ENCODE measurements around the gene ARHGAP6. TPM values are rescaled to one million over a fixed set of nuclear protein-coding genes. Genes with fewer than 3 reads are reported as not detected.

Gene ARHGAP6
- total and polyA plus RNA-seq, 8 donors: 7.0 to 25.4 (median 20.5) TPM

GRCh38 chrX:11447418-11447817 is 218.3 kb downstream of the ARHGAP6 start:
- no peaks in the 10 kb centered on the region for H3K36me3 ChIP-seq
- no peak for TF ChIP-seq CTCF (IDR thresholded peaks at IDR 0.05)
- ATAC-seq: no peak

GRCh38 chrX:11446949-11447348 is 218.8 kb downstream of the ARHGAP6 start:
- ATAC-seq (no peak), DNase-seq (no peak)
- Histone ChIP-seq H3K36me3 (no peaks in the 10 kb centered on the region), H3K4me1 (no peaks in the 10 kb centered on the region), H3K27ac (no peak overlapping the region), H3K9me3 (no peaks in the 10 kb centered on the region), H3K27me3 (no peaks in the 10 kb centered on the region), H3K4me3 (no peak overlapping the region)
- intact Hi-C loops (cut with DNase I): no loop called here
- TF ChIP-seq CTCF (IDR thresholded peaks at IDR 0.05): no peak

More at GRCh38 chrX:11447418-11447817, 218.3 kb downstream of the ARHGAP6 start:
- intact Hi-C loops (cut with DNase I): no loop called here
- no peaks in the 10 kb centered on the region for H3K27me3 ChIP-seq
- H3K4me1 ChIP-seq: no peaks in the 10 kb centered on the region
- H3K27ac ChIP-seq: no peak overlapping the region
- H3K4me3 ChIP-seq: no peak overlapping the region
- H3K9me3 ChIP-seq: no peaks in the 10 kb centered on the region
- DNase-seq: no peak

- no peaks in the 10 kb centered on the region for H3K9me3 ChIP-seq
- no peaks in the 10 kb centered on the region for H3K36me3 ChIP-seq
- ATAC-seq (no peak), DNase-seq (no peak)
- no peaks in the 10 kb centered on the region for H3K4me1 ChIP-seq
- no peaks in the 10 kb centered on the region for H3K27me3 ChIP-seq
- intact Hi-C loops (cut with DNase I): no loop called here
- no peak overlapping the region for H3K27ac ChIP-seq
- H3K4me3 ChIP-seq: no peak overlapping the region
- no peak for TF ChIP-seq CTCF (IDR thresholded peaks at IDR 0.05)
Measured at GRCh38 chrX:11446336-11446735, 219.4 kb downstream of the ARHGAP6 start.

GRCh38 chrX:11445540-11445939 is 220.2 kb downstream of the ARHGAP6 start:
- Histone ChIP-seq H3K4me3 (no peak overlapping the region), H3K27ac (no peak overlapping the region), H3K4me1 (no peaks in the 10 kb centered on the region), H3K27me3 (no peaks in the 10 kb centered on the region), H3K36me3 (no peaks in the 10 kb centered on the region), H3K9me3 (no peaks in the 10 kb centered on the region)
- DNase-seq (no peak), ATAC-seq (no peak)
- intact Hi-C loops (cut with DNase I): no loop called here
- no peak for TF ChIP-seq CTCF (IDR thresholded peaks at IDR 0.05)

- TF ChIP-seq CTCF (IDR thresholded peaks at IDR 0.05): no peak
- ATAC-seq (no peak), DNase-seq (no peak)
- Histone ChIP-seq H3K27me3 (no peaks in the 10 kb centered on the region), H3K27ac (no peak overlapping the region), H3K36me3 (no peaks in the 10 kb centered on the region), H3K4me3 (no peak overlapping the region), H3K4me1 (no peaks in the 10 kb centered on the region), H3K9me3 (no peaks in the 10 kb centered on the region)
- intact Hi-C loops (cut with DNase I): no loop called here
Measured at GRCh38 chrX:11444052-11444451, 221.7 kb downstream of the ARHGAP6 start.
